DOHH2 (cell line): Measurements from ENCODE around the gene ABCF1.

Experiments
- H3F3A ChIP-seq: fragments of 200-600 bp; sonication (generic), shearing (Covaris generic); 2 replicates; pipeline ENCODE4 v1.6.0; 2016; ENCODE audit warnings: antibody characterized with exemption, mild to moderate bottlenecking; ENCODE audit not compliant: control insufficient read depth, insufficient read depth
- H3K27ac ChIP-seq: fragments of 200-600 bp; sonication (generic); 2 replicates; pipeline ENCODE4 v1.5.1; 2014; ENCODE audit warnings: low read depth, mild to moderate bottlenecking, low read length, moderate library complexity
- H3K27me3 ChIP-seq: fragments of 200-600 bp; sonication (generic); 2 replicates; pipeline ENCODE4 v1.6.1; 2014; ENCODE audit warnings: mild to moderate bottlenecking, low read length, mixed read lengths; ENCODE audit not compliant: control insufficient read depth
- H3K36me3 ChIP-seq: fragments of 200-600 bp; sonication (generic); 2 replicates; pipeline ENCODE4 v1.6.1; 2014; ENCODE audit warnings: mild to moderate bottlenecking, low read length, moderate library complexity, mixed read lengths; ENCODE audit not compliant: control insufficient read depth
- H3K4me1 ChIP-seq: fragments of 200-600 bp; sonication (generic); 2 replicates; pipeline ENCODE4 v1.6.1; 2014; ENCODE audit warnings: mild to moderate bottlenecking, low read length, mixed read lengths; ENCODE audit not compliant: control insufficient read depth
- H3K4me2 ChIP-seq: fragments of 200-600 bp; sonication (generic); 2 replicates; pipeline ENCODE4 v1.6.0; 2014; ENCODE audit warnings: mild to moderate bottlenecking, low read length, moderate library complexity
- H3K4me3 ChIP-seq: fragments of 200-600 bp; sonication (generic); 2 replicates; pipeline ENCODE4 v1.5.1; 2014; ENCODE audit warnings: mild to moderate bottlenecking, low read length, mixed read lengths
- H3K79me2 ChIP-seq: fragments of 200-600 bp; sonication (generic); 2 replicates; pipeline ENCODE4 v1.6.1; 2014; ENCODE audit warnings: mild to moderate bottlenecking, low read length, mixed read lengths; ENCODE audit not compliant: control insufficient read depth
- H3K9me2 ChIP-seq: fragments of 200-600 bp; sonication (generic); replicated peaks from 2 replicates; pipeline ENCODE4 v1.6.1; 2014; ENCODE audit warnings: mild to moderate bottlenecking, low read length, mixed read lengths; ENCODE audit not compliant: control insufficient read depth
- H3K9me3 ChIP-seq: fragments of 200-600 bp; sonication (generic); 2 replicates; pipeline ENCODE4 v1.6.1; 2014; ENCODE audit warnings: antibody characterized with exemption, low read length, mixed read lengths; ENCODE audit not compliant: control insufficient read depth, insufficient read depth
- H4K20me1 ChIP-seq: fragments of 200-600 bp; sonication (generic); 2 replicates; pipeline ENCODE4 v1.6.0; 2014; ENCODE audit warnings: low read depth, mild to moderate bottlenecking, antibody characterized with exemption, low read length, moderate library complexity; ENCODE audit not compliant: control insufficient read depth, insufficient read depth
- EZH2phosphoT487 ChIP-seq: fragments of 200-600 bp; sonication (generic); IDR thresholded peaks from 2 replicates; pipeline ENCODE4 v1.6.1; 2017; ENCODE audit warnings: borderline replicate concordance, mild to moderate bottlenecking, antibody characterized with exemption, low read length, moderate library complexity, mixed read lengths
- TF ChIP-seq, protein P1 (sequence below): fragments of 200-600 bp; sonication (generic); IDR thresholded peaks from one replicate; pipeline ENCODE4 v1.5.1; 2014; ENCODE audit warnings: antibody characterized with exemption, mild to moderate bottlenecking, low read depth, low read length; ENCODE audit not compliant: poor library complexity, severe bottlenecking

Gene ABCF1

DNA sequence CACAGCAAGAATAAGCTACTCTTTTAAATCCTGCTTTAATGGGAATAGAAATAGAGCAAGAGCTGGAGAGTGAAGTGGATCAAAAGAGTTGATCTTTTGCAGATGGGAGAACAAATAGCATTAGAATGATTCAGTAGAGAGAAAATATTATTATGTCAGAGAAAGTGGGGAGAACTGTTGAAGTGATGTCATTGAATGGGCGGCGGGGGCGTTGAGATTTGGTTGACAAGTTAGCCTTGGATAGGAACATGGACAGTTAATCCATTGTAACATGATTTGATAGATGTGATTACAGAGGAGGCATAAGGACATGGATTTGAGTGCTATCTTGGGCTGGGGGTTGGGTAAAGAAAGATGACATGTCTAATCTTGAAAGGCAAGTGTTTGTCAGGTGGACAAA, 64.6 kb downstream of the ABCF1 start:
- H3K9me3 ChIP-seq = no peaks in the 10 kb centered on the region
- H3K4me3 ChIP-seq = no peak overlapping the region
- TF ChIP-seq, protein P1, sequence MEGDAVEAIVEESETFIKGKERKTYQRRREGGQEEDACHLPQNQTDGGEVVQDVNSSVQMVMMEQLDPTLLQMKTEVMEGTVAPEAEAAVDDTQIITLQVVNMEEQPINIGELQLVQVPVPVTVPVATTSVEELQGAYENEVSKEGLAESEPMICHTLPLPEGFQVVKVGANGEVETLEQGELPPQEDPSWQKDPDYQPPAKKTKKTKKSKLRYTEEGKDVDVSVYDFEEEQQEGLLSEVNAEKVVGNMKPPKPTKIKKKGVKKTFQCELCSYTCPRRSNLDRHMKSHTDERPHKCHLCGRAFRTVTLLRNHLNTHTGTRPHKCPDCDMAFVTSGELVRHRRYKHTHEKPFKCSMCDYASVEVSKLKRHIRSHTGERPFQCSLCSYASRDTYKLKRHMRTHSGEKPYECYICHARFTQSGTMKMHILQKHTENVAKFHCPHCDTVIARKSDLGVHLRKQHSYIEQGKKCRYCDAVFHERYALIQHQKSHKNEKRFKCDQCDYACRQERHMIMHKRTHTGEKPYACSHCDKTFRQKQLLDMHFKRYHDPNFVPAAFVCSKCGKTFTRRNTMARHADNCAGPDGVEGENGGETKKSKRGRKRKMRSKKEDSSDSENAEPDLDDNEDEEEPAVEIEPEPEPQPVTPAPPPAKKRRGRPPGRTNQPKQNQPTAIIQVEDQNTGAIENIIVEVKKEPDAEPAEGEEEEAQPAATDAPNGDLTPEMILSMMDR = no peak
- TF ChIP-seq EZH2phosphoT487 = no peak
- H3K27ac ChIP-seq = no peak overlapping the region
- H3K27me3 ChIP-seq = no peaks in the 10 kb centered on the region
- no peaks in the 10 kb centered on the region for H3F3A ChIP-seq
- H3K36me3 ChIP-seq = peaks cover 8% of the 10 kb centered on the region
- no peaks in the 10 kb centered on the region for H3K79me2 ChIP-seq
- H3K9me2 ChIP-seq = no peaks in the 10 kb centered on the region
- H3K4me2 ChIP-seq = no peak overlapping the region
- no peaks in the 10 kb centered on the region for H3K4me1 ChIP-seq
- H4K20me1 ChIP-seq = no peaks in the 10 kb centered on the region

DNA sequence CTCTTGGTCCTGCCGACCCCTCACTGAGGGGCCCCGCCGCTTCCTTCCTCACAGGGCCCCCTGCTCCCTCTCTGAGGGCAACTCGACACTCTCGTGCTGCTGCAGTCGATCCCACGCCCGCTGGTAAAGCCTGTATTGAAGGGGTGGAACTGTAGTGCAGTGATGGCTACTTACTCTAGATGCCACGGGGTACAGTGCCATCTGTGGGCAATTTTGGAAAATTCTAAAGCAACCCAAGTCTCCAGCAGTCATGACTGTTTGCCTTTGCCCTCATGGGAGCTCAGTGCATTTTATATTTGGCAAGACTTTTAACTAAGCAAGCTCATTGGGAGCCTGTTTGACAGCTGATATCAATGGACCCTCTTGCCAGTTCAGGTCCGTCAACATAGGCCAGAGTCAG, 69.2 kb downstream of the ABCF1 start:
- H3K9me2 ChIP-seq = no peaks in the 10 kb centered on the region
- no peaks in the 10 kb centered on the region for H3K27me3 ChIP-seq
- H3K4me1 ChIP-seq = no peaks in the 10 kb centered on the region
- TF ChIP-seq, protein P1 = no peak
- TF ChIP-seq EZH2phosphoT487 = no peak
- H3K79me2 ChIP-seq = no peaks in the 10 kb centered on the region
- H3K9me3 ChIP-seq = no peaks in the 10 kb centered on the region
- no peak overlapping the region for H3K4me3 ChIP-seq
- H3K27ac ChIP-seq = no peak overlapping the region
- H3F3A ChIP-seq = no peaks in the 10 kb centered on the region
- H3K36me3 ChIP-seq = peaks cover 19% of the 10 kb centered on the region
- H4K20me1 ChIP-seq = no peaks in the 10 kb centered on the region
- H3K4me2 ChIP-seq = no peak overlapping the region

DNA sequence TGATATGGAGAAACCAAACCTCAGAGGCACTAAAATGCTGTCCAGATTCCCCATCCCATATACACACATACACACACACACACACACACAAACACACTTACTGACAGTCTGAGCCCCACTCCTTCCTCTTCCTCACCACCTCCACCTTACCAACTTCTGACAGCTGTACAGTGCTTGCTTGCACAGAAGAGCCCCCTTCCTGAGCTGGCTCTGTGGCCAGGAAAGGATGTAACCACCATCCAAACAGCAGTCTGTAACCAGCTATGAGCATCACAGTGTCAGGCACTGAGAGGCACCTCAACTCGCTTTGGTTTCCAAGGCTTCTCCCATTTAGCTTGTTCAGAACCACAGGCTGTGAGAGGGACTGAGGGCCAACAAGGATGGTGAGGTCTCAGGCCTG, 69.8 kb downstream of the ABCF1 start:
- Histone ChIP-seq H3F3A (no peaks in the 10 kb centered on the region), H3K27me3 (no peaks in the 10 kb centered on the region), H3K9me2 (no peaks in the 10 kb centered on the region), H3K79me2 (peaks cover 4% of the 10 kb centered on the region), H3K9me3 (no peaks in the 10 kb centered on the region), H3K4me1 (peaks cover 4% of the 10 kb centered on the region), H3K4me3 (no peak overlapping the region), H4K20me1 (no peaks in the 10 kb centered on the region), H3K27ac (no peak overlapping the region), H3K36me3 (peaks cover 22% of the 10 kb centered on the region), H3K4me2 (no peak overlapping the region)
- TF ChIP-seq, protein P1 = no peak
- no peak for TF ChIP-seq EZH2phosphoT487
